C4-2B (cell line): Measurements from ENCODE around the gene KCNT1.

Source experiments
- H3K27ac ChIP-seq: fragments of 450-650 bp; 2 replicates; pipeline ENCODE4 v1.5.1; 2017
- CTCF ChIP-seq: fragments of 450-650 bp; conservative IDR thresholded peaks from 2 replicates; pipeline ENCODE4 v1.5.1; 2017; ENCODE audit warnings: mild to moderate bottlenecking
- ZFX ChIP-seq: fragments of 450-650 bp; IDR thresholded peaks from 2 replicates; pipeline ENCODE4 v1.6.1; 2017

The KCNT1 gene

GRCh38 chr9:135773530-135774238, 71.7 kb downstream of the KCNT1 start:
- H3K27ac ChIP-seq, result no peak overlapping the region
- TF ChIP-seq CTCF (no peak), ZFX (no peak)

GRCh38 chr9:135774239-135774747, 72.3 kb downstream of the KCNT1 start:
- H3K27ac ChIP-seq, result no peak overlapping the region
- TF ChIP-seq ZFX (no peak), CTCF (no peak)

GRCh38 chr9:135774794-135775525, 73.0 kb downstream of the KCNT1 start:
- TF ChIP-seq ZFX, result no peak
- no peak for TF ChIP-seq CTCF
- no peak overlapping the region for H3K27ac ChIP-seq

- TF ChIP-seq CTCF (no peak), ZFX (no peak)
- no peak overlapping the region for H3K27ac ChIP-seq
These were observed 73.9 kb downstream of the KCNT1 start for GRCh38 chr9:135775911-135776310.

GRCh38 chr9:135776893-135777622, 75.1 kb downstream of the KCNT1 start:
- no peak overlapping the region for H3K27ac ChIP-seq
- TF ChIP-seq CTCF, result no peak
- TF ChIP-seq ZFX, result no peak

GRCh38 chr9:135777623-135778177, 75.7 kb downstream of the KCNT1 start:
- no peak for TF ChIP-seq ZFX
- H3K27ac ChIP-seq, result no peak overlapping the region

GRCh38 chr9:135778421-135778820, 76.4 kb downstream of the KCNT1 start:
- no peak for TF ChIP-seq ZFX
- no peak for TF ChIP-seq CTCF
- no peak overlapping the region for H3K27ac ChIP-seq
